Measurements from ENCODE around the gene PITX1. TPM values are rescaled to one million over a fixed set of nuclear protein-coding genes. Genes with fewer than 3 reads are reported as not detected.
A peak's percentile ranks its signal among the peaks of the same experiment; 100 is the strongest.

Gene PITX1
- total RNA-seq, 2 donors from 2014 or later = not detected

DNA sequence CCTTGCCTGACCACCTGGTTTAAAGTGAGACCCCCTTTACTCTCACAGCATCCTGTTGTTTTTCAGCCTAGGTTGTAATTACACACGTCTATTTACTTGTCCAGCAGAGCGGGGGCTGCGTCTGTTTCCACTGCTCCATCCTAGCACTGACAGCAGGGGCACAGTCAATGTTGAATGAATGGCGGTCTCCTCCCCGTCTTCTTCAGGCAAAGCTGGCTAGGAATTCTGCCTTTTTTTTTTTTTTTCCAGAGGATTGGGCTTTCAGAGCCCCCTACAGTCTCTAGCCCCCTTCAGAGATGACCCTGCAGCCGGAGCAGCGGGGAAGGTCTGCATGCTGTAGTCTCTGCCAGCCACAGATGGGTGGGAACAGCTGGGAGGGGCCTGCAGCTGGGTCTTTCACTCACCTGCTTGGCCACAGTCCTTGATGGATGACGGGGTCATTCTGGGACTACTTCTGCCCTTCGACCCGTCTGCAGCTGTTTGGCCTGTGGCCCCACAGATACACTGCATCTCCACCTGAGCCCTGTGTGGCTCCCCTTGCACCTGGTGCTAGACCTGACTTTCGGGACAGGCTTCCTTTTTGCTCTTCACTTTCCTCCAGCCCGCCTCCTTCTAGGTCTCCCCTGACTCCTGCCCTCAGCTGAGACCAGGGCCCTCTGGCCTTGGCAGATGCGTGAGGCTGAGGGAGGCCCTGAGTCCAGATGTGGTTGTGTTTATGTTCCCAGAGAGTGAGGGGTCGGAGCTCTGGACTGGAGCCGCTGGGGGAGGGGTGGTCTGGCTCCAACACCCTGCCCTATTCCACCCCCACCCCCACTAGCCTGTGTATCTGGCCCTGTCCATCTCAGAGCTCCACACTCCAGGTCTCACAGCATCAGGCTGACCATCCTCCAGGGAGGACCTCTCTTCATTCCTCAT, 8.0 kb downstream of the PITX1 start:
- intact Hi-C loops (cut with DNase I) = no loop called here
- no peak for ATAC-seq
- no peaks in the 10 kb centered on the region for H3K36me3 ChIP-seq (replicated peaks in 1 of 2; ENCODE audit: insufficient read depth in 1 of 2, low read depth in 2 of 2)
- no peaks in the 10 kb centered on the region for H3K9me3 ChIP-seq
- no peak overlapping the region for H3K27ac ChIP-seq
- 82 to 86% methylated on average over 15 of the region's 15 CpGs for WGBS, 2 donors
- DNase-seq = no peak
- no peak overlapping the region for H3K4me3 ChIP-seq
- peaks cover 19% of the 10 kb centered on the region for H3K4me1 ChIP-seq
- no peak for TF ChIP-seq POLR2A (IDR thresholded peaks at IDR 0.05)
- TF ChIP-seq, protein P1, sequence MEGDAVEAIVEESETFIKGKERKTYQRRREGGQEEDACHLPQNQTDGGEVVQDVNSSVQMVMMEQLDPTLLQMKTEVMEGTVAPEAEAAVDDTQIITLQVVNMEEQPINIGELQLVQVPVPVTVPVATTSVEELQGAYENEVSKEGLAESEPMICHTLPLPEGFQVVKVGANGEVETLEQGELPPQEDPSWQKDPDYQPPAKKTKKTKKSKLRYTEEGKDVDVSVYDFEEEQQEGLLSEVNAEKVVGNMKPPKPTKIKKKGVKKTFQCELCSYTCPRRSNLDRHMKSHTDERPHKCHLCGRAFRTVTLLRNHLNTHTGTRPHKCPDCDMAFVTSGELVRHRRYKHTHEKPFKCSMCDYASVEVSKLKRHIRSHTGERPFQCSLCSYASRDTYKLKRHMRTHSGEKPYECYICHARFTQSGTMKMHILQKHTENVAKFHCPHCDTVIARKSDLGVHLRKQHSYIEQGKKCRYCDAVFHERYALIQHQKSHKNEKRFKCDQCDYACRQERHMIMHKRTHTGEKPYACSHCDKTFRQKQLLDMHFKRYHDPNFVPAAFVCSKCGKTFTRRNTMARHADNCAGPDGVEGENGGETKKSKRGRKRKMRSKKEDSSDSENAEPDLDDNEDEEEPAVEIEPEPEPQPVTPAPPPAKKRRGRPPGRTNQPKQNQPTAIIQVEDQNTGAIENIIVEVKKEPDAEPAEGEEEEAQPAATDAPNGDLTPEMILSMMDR (IDR thresholded peaks at IDR 0.05) = no peak
- H3K27me3 ChIP-seq = peaks cover 0 to 38% of the 10 kb centered on the region in 2 donors

DNA sequence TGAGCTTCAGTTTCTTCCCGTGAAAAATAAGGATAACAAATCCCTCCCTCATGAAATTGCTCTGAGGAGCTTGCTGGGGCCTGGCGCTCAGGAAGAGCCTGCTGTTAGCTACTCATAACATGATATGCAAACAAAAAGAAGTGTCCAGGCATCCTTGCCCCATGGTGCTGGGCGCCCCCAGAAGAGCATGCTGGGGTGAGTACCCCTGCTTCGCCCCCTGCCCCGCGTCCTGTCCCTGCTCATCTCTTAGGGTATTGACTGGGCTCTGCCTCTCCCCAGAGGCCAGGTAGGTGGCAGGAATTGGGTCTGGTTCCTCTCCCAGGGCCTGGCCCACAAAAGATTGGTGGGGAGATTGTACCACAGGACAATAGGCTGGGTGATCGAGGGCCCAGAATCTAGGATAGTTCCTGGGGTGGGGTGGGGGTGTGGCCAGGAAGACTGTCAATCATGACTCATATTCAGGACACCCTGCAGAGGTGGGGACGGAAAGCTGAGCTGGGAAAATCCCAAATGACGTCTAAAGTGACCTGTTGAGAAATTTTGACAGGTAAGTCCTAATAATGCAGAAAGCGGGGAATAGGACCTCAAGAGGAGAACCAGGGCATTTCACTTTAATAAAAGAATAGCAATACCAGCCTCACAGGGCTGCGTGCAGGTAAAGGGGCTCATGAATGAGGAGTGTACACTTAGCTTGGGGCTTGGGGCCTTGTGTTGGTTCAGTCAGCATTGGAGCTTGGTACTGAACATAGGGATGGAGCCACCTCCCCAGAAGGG, 8.9 kb downstream of the PITX1 start:
- peak in 1 of 4 donors; percentile 3 for DNase-seq
- H3K4me3 ChIP-seq = no peak overlapping the region
- TF ChIP-seq POLR2A (IDR thresholded peaks at IDR 0.05) = no peak
- TF ChIP-seq, protein P1 (IDR thresholded peaks at IDR 0.05) = no peak
- peaks cover 11% of the 10 kb centered on the region for H3K4me1 ChIP-seq
- H3K9me3 ChIP-seq = no peaks in the 10 kb centered on the region
- peaks cover 0 to 30% of the 10 kb centered on the region in 2 donors for H3K27me3 ChIP-seq
- intact Hi-C loops (cut with DNase I) = no loop called here
- WGBS, 2 donors = 88 to 92% methylated on average over 8 of the region's 11 CpGs
- no peak for ATAC-seq
- H3K27ac ChIP-seq = no peak overlapping the region
- no peaks in the 10 kb centered on the region for H3K36me3 ChIP-seq (replicated peaks in 1 of 2; ENCODE audit: insufficient read depth in 1 of 2, low read depth in 2 of 2)

DNA sequence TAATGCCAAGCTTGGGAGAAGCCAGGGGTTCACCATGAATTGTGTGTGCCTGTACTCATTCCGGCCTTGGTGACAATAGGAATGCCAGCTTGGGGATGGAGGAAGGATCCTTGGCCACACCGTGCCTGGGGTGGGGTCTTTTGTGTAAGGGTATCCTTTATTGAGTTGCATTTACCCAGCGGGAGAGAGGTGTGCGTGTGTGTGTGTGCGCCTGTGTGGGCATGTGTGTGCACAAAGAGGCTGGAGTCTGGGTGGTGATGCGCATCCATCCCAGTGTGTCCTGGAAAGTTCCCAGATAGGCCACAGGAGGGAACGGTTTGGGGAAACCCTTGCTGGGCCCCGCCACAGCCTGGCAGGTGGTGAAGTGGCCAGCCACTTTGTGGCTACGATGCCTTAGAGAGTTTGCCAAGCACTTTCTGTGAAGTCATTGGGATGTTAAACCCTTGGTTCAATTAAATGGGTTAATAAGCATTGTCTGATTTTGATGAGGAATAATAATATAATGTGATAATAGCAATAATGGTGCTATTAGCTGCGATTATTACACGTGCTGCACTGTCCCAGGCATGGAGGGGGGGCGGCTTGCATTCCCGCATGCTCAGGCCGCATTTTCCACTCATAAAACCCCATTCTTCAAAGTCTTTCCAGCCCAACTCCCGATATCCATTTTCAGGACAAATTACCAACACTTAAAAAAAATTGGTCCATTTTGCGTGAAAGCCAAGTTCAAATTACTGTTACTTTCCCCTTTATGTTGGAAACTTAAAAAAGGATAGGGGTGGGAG, 13.7 kb downstream of the PITX1 start:
- Histone ChIP-seq H3K4me3 (no peak overlapping the region), H3K9me3 (no peaks in the 10 kb centered on the region), H3K36me3 (replicated peaks in 1 of 2; ENCODE audit: insufficient read depth in 1 of 2, low read depth in 2 of 2) (no peaks in the 10 kb centered on the region), H3K4me1 (peaks cover under 1% of the 10 kb centered on the region), H3K27ac (no peak overlapping the region), H3K27me3 (no peaks in the 10 kb centered on the region)
- WGBS, 2 donors = 82 to 93% methylated on average over 15 to 16 of the region's 16 CpGs
- intact Hi-C loops (cut with DNase I) = no loop called here
- no peak for DNase-seq
- TF ChIP-seq, protein P1 (IDR thresholded peaks at IDR 0.05) = no peak
- no peak for ATAC-seq

DNA sequence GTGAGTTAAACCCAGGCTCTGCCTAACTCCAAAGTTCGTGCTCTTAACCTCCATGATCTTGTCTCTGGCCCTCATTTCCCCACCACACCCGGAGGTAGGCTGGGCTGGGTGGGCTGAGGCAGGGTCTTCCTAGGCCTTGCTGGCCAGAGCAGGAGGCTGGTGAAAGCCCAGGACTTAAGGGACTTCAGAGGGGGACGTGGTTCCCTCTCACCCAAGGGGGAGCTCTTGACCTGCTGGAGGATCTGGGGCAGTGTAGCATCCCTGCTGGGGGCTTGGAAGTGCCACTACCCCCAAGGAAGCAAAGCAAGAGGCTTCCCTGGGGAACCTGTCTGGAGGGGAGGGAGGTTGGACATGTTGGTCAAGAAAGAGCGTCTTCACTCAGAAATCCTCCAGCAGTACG, 14.7 kb downstream of the PITX1 start:
- H3K4me1 ChIP-seq = peaks cover 10% of the 10 kb centered on the region
- WGBS, 2 donors = 84 to 93% methylated on average over 3 to 5 of the region's 5 CpGs
- no peak for ATAC-seq
- no peak overlapping the region for H3K27ac ChIP-seq
- intact Hi-C loops (cut with DNase I) = no loop called here
- no peaks in the 10 kb centered on the region for H3K36me3 ChIP-seq (replicated peaks in 1 of 2; ENCODE audit: insufficient read depth in 1 of 2, low read depth in 2 of 2)
- TF ChIP-seq POLR2A (IDR thresholded peaks at IDR 0.05) = no peak
- TF ChIP-seq, protein P1 (IDR thresholded peaks at IDR 0.05) = no peak
- H3K27me3 ChIP-seq = no peaks in the 10 kb centered on the region
- no peak overlapping the region for H3K4me3 ChIP-seq
- no peaks in the 10 kb centered on the region for H3K9me3 ChIP-seq
- no peak for DNase-seq
